ENCODE measurements around the gene ZBED4. TPM values are rescaled to one million over a fixed set of nuclear protein-coding genes. Genes with fewer than 3 reads are reported as not detected.

Gene ZBED4
- total RNA-seq, 2 experiments from 2014 or later, result 25.0 to 25.6 TPM

DNA sequence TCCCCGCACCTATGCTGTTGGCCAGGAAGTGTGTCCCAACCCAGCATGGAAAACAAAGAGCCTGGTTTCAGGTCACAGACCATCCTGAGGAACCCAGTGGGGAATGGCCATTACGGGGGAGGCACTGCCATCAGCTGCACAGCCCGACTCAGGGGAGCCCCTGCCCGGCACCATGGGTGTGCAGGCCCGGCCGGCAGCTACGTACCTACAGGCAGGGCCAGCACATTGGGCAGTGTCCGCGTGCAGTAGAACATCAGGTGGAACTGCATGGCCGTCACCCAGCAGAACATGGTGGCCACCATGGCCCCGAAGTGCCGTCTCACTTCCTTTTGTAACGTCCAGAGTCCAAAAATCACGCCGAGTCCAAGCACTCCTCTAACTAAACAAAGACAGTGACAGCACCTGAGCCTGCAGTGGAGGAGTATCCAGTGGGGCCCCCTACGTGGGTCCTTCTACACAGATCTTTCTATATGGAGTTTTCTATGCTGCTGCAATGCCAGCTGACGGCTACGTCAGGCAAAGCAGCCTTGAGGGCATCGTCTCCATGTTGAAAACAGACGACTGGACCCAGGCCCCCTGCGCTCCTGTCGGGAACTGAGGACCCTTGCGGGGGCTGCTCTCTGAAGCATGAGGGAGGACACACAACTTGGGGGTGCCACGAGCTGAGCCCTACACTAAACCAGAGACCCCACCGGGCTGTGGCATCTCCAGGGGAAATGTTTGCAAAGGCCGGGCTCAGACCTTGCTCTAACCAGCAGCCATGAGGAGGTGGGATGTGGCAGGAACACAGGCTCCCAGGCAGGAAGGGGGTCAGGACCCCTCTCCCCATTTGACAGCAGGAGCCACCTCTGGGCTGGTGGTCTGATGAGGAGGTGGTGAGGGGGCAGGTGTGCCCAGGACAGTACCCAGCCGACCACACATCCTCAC is 56.8 kb downstream of the ZBED4 start:
- POLR2A ChIA-PET, result no interaction called here
- CTCF ChIA-PET, result no interaction called here

DNA sequence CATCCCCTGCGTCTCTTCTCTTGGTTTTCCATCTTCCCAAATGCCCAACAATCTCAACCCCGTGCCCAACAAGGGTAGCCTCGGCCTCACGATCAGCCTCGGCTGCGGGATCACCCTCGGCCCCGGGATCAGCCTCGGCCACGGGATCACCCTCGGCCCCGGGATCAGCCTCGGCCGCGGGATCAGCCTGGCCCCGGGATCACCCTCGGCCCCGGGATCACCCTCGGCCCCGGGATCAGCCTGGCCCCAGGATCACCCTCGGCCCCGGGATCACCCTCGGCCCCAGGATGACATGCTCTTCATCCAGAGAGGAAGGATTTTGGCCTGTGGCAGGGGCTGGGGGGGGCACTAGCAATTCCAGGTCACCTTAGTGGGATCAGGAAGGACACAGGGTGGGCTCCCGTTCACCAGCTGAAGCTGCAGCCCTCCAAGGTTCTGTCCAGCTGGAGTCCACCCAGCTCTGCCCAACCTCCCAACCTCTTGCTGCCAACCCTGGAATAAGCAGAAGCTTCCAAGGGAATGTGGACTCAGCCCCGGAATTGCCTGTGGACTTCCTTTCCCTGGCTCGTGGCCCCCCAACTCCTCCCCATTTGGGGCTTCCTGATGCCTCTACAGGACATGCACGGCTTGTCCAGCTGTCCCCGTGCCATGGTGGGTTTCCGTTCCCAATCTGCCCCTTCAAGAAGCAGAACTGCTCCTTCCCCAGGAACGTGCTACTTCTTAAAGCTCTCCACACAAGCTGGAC is 58.4 kb downstream of the ZBED4 start:
- ChIA-PET POLR2A (no interaction called here), CTCF (interaction anchor here (0.6 to 1.2 kb wide), 2 partner anchors 18 to 70 kb away, joined by 3 read pairs; no protein-coding TSS in a partner anchor)

DNA sequence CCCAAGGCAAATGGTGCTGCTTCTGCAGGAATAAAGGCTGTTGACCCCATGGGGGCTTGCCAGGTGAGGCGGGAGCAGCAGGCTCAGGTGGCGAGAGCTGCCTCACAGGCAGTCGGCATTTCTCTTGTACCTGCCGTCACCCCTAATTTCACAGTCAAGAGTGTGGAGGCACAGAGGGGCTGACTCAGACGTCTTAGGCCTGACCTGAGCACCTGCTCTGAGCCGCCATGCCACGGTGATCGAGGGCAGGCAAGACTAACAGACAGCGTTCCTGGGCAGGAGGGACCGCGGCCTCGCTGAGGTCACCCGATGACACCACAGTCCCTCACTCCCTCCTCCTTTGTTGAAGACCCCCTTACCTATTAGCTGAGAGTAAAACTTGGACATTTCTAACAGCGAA is 59.4 kb downstream of the ZBED4 start:
- POLR2A ChIA-PET, result no interaction called here
- CTCF ChIA-PET, result interaction anchor here (0.6 to 1.0 kb wide), 2 partner anchors 71 to 146 kb away, joined by 3 to 4 read pairs; no protein-coding TSS in a partner anchor

DNA sequence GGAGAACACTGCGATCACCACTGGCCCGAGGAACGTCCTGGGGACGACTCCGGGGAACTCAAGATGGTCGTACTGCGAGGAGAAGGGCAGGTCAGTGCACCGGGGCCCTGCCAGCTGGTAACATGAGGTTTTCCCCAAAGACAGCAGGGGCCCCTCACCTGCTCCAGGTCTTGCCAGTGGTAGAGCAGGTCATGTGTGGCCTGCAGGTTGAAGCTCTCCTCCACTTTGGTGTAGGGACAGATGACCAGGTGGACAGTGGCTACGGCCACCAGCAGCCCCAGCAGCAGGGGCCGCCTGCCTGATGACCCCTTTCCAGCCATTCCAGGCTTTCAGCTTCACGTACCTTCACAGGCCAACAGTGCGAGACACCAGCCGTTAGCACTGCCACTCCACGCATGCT is 59.8 kb downstream of the ZBED4 start:
- ChIA-PET POLR2A (no interaction called here), CTCF (interaction anchor here (1.0 to 1.5 kb wide), 2 partner anchors 117 to 146 kb away, joined by 4 read pairs; no protein-coding TSS in a partner anchor)

GRCh38 chr22:49914256-49914655 is 60.6 kb downstream of the ZBED4 start:
- ChIA-PET POLR2A (no interaction called here), CTCF (interaction anchor here (1.5 kb wide), 1 partner anchor 116 kb away, joined by 4 read pairs; no protein-coding TSS in a partner anchor)

DNA sequence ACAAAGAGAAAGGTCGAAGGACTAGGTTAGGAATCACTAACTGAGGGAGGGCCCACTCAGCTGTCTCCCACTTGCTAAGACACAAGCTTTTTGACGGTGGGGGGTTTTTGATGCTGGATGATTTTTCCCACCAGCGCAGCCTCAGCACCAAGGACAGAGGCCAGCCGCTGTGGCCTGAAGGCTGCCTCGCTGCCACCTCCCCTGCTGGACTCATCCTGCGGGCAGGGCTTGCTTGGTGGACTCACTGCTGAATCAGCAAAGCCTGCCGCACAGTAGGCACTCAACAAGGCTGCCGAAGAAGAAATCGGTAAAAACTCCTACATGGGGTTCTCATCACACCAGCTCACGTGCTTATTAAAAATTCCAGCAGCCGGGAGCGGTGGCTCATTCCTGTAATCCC is 62.0 kb downstream of the ZBED4 start:
- ChIA-PET POLR2A (no interaction called here), CTCF (no interaction called here)

- POLR2A ChIA-PET, result interaction anchor here (0.6 to 0.7 kb wide), 2 partner anchors 81 to 281 kb away, joined by 4 to 8 read pairs; no protein-coding TSS in a partner anchor
- CTCF ChIA-PET, result no interaction called here
Measured at GRCh38 chr22:49916831-49917230, 63.2 kb downstream of the ZBED4 start.

GRCh38 chr22:49917974-49918910 is 64.6 kb downstream of the ZBED4 start, which contains the start of the genes ALG12 and CRELD2:
Gene ALG12 (minus strand): TSS chr22:49918438. CDS start chr22:49913765, 4,673 bp downstream.
Gene CRELD2 (plus strand): TSS chr22:49918634. CDS start chr22:49918770, 136 bp downstream.
- ChIA-PET CTCF (interaction anchor here (1.0 to 1.6 kb wide), 2 partner anchors 41 to 151 kb away, joined by 3 to 5 read pairs; no protein-coding TSS in a partner anchor), POLR2A (interaction anchor here (0.5 to 1.5 kb wide), 3 partner anchors 43 to 165 kb away, joined by 3 to 8 read pairs (median 4); no protein-coding TSS in a partner anchor)

GRCh38 chr22:49918911-49919881 is 65.6 kb downstream of the ZBED4 start:
- CTCF ChIA-PET, result interaction anchor here (1.3 kb wide), 1 partner anchor 111 kb away, joined by 3 read pairs; no protein-coding TSS in a partner anchor
- POLR2A ChIA-PET, result interaction anchor here (1.5 kb wide), 1 partner anchor 81 kb away, joined by 8 read pairs; no protein-coding TSS in a partner anchor

- ChIA-PET CTCF (no interaction called here), POLR2A (interaction anchor here (0.6 kb wide), 1 partner anchor 34 kb away, joined by 3 read pairs; no protein-coding TSS in a partner anchor)
Measured at GRCh38 chr22:49920859-49921258, 67.2 kb downstream of the ZBED4 start.

- POLR2A ChIA-PET, result no interaction called here
Measured at GRCh38 chr22:49921508-49922278, 68.0 kb downstream of the ZBED4 start.

DNA sequence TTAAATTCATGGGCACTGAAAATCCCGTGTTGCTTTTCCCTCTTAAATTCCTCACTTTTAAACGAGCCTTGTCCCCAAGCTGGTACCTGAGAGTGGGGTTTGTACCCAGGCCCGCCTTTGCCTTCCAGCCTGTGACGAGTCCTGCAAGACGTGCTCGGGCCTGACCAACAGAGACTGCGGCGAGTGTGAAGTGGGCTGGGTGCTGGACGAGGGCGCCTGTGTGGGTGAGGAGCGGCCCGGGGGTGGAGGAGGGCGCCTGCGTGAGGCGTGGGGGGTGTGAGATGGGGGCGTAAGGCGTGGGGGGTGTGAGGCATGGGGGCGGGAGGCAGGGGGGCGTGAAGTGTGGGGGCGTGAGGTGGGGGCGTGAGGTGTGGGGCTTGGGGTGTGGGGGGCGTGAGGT is 68.8 kb downstream of the ZBED4 start:
- ChIA-PET CTCF (no interaction called here), POLR2A (no interaction called here)

More at GRCh38 chr22:49921508-49922278, 68.0 kb downstream of the ZBED4 start:
- CTCF ChIA-PET, result interaction anchor here (0.5 kb wide), 1 partner anchor 109 kb away, joined by 3 read pairs; no protein-coding TSS in a partner anchor

GRCh38 chr22:49922926-49923325 is 69.3 kb downstream of the ZBED4 start:
- POLR2A ChIA-PET, result no interaction called here
- CTCF ChIA-PET, result no interaction called here

GRCh38 chr22:49923445-49923844 is 69.8 kb downstream of the ZBED4 start:
- ChIA-PET POLR2A (no interaction called here), CTCF (no interaction called here)

GRCh38 chr22:49924113-49924833 is 70.6 kb downstream of the ZBED4 start:
- ChIA-PET POLR2A (no interaction called here), CTCF (interaction anchor here (0.6 kb wide), 1 partner anchor 603 kb away, joined by 3 read pairs; no protein-coding TSS in a partner anchor)
